Retinal pigment epithelial cell (primary cell): ENCODE data around the gene JMJD7.

Experiments used
- DNase-seq: peaks from one replicate; pipeline ENCODE4 v3.0.0-alpha.2; 2010; ENCODE audit warnings: low read depth
- H3K4me3 ChIP-seq: 2 replicates; pipeline ENCODE4 v1.5.1; 2011; ENCODE audit warnings: mild to moderate bottlenecking, low read length, control low read depth, moderate library complexity
- CTCF ChIP-seq: conservative IDR thresholded peaks from 2 replicates; pipeline ENCODE4 v1.5.1; 2011; ENCODE audit warnings: low read depth, low read length, control low read depth, inconsistent platforms

The JMJD7 gene

GRCh38 chr15:41814534-41814933, 13.4 kb upstream of the JMJD7 start:
- no peak for DNase-seq
- H3K4me3 ChIP-seq, result no peak overlapping the region
- no peak for TF ChIP-seq CTCF

GRCh38 chr15:41816788-41817187, 11.1 kb upstream of the JMJD7 start:
- no peak for TF ChIP-seq CTCF
- DNase-seq, result no peak
- H3K4me3 ChIP-seq, result no peak overlapping the region

GRCh38 chr15:41817327-41817726, 10.6 kb upstream of the JMJD7 start:
- DNase-seq, result no peak
- H3K4me3 ChIP-seq, result no peak overlapping the region
- no peak for TF ChIP-seq CTCF

GRCh38 chr15:41817781-41818180, 10.1 kb upstream of the JMJD7 start:
- no peak for DNase-seq
- TF ChIP-seq CTCF, result no peak

GRCh38 chr15:41819455-41820050, 8.3 kb upstream of the JMJD7 start:
- H3K4me3 ChIP-seq, result no peak overlapping the region
- no peak for DNase-seq
- no peak for TF ChIP-seq CTCF

More at GRCh38 chr15:41817781-41818180, 10.1 kb upstream of the JMJD7 start:
- H3K4me3 ChIP-seq, result no peak overlapping the region

- TF ChIP-seq CTCF, result no peak
- no peak overlapping the region for H3K4me3 ChIP-seq
- no peak for DNase-seq
These were observed 7.0 kb upstream of the JMJD7 start for GRCh38 chr15:41820791-41821423.

GRCh38 chr15:41821831-41822230, 6.1 kb upstream of the JMJD7 start:
- no peak for TF ChIP-seq CTCF
- H3K4me3 ChIP-seq, result no peak overlapping the region
- no peak for DNase-seq
